SK-N-SH treated with all-trans-retinoic acid at 6 μM for 48 hours (cell line): ENCODE measurements around the gene CAPN13.

Source experiments
- CREB5 ChIP-seq: fragments of 250-450 bp; sonication (Bioruptor Pico); IDR thresholded peaks from 2 replicates; pipeline ENCODE4 v1.5.1; 2020; ENCODE audit warnings: low read depth, mild to moderate bottlenecking, moderate library complexity
- RARB ChIP-seq: fragments of 250-450 bp; sonication (Bioruptor Pico); IDR thresholded peaks from 2 replicates; pipeline ENCODE4 v1.8.0; 2021; ENCODE audit warnings: mild to moderate bottlenecking, moderate library complexity
- SNAI2 ChIP-seq: fragments of 250-450 bp; sonication (Bioruptor Pico); IDR thresholded peaks from 2 replicates; pipeline ENCODE4 v1.5.0; 2020; ENCODE audit warnings: mild to moderate bottlenecking, moderate library complexity
- TSHZ2 ChIP-seq: fragments of 250-450 bp; sonication (Bioruptor Pico); IDR thresholded peaks from 2 replicates; pipeline ENCODE4 v1.5.0; 2020; ENCODE audit warnings: mild to moderate bottlenecking, moderate library complexity
- TF ChIP-seq, protein P1 (sequence below): fragments of 250-450 bp; sonication (Bioruptor Pico); IDR thresholded peaks from 2 replicates; pipeline ENCODE4 v1.8.0; 2020; ENCODE audit warnings: mild to moderate bottlenecking, moderate library complexity, borderline replicate concordance
- TF ChIP-seq, protein P2 (sequence below): fragments of 250-450 bp; sonication (Bioruptor Pico); IDR thresholded peaks from 2 replicates; pipeline ENCODE4 v1.8.0; 2021; ENCODE audit warnings: low read depth, mild to moderate bottlenecking, moderate library complexity, borderline replicate concordance

GRCh38 chr2:30695749-30696148, 111.5 kb downstream of the CAPN13 start:
- TF ChIP-seq CREB5 (CRISPR knock-in tag) (no peak), RARB (no peak), TSHZ2 (CRISPR knock-in tag) (no peak), SNAI2 (no peak)
- TF ChIP-seq, protein P1, sequence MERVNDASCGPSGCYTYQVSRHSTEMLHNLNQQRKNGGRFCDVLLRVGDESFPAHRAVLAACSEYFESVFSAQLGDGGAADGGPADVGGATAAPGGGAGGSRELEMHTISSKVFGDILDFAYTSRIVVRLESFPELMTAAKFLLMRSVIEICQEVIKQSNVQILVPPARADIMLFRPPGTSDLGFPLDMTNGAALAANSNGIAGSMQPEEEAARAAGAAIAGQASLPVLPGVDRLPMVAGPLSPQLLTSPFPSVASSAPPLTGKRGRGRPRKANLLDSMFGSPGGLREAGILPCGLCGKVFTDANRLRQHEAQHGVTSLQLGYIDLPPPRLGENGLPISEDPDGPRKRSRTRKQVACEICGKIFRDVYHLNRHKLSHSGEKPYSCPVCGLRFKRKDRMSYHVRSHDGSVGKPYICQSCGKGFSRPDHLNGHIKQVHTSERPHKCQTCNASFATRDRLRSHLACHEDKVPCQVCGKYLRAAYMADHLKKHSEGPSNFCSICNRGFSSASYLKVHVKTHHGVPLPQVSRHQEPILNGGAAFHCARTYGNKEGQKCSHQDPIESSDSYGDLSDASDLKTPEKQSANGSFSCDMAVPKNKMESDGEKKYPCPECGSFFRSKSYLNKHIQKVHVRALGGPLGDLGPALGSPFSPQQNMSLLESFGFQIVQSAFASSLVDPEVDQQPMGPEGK (CRISPR knock-in tag): no peak
- TF ChIP-seq, protein P2, sequence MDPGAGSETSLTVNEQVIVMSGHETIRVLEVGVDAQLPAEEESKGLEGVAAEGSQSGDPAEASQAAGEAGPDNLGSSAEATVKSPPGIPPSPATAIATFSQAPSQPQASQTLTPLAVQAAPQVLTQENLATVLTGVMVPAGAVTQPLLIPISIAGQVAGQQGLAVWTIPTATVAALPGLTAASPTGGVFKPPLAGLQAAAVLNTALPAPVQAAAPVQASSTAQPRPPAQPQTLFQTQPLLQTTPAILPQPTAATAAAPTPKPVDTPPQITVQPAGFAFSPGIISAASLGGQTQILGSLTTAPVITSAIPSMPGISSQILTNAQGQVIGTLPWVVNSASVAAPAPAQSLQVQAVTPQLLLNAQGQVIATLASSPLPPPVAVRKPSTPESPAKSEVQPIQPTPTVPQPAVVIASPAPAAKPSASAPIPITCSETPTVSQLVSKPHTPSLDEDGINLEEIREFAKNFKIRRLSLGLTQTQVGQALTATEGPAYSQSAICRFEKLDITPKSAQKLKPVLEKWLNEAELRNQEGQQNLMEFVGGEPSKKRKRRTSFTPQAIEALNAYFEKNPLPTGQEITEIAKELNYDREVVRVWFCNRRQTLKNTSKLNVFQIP (CRISPR knock-in tag): no peak
